Type B pancreatic cell (in vitro differentiated cells): ENCODE data around the gene TTLL10. TPM values are rescaled to one million over a fixed set of nuclear protein-coding genes. Genes with fewer than 3 reads are reported as not detected.

Experiments used
- DNase-seq: peaks from one replicate; pipeline ENCODE4 v3.0.0; 2021; ENCODE audit warnings: mixed read lengths; ENCODE audit not compliant: unreplicated experiment; ENCODE audit errors: extremely low spot score
- H3K27ac Mint-ChIP-seq: 2 replicates; pipeline ENCODE4 v1.8.0; 2021; ENCODE audit warnings: mild to moderate bottlenecking, mixed read lengths
- H3K27me3 Mint-ChIP-seq: 2 replicates; pipeline ENCODE4 v1.8.0; 2021; ENCODE audit warnings: mixed read lengths
- H3K36me3 Mint-ChIP-seq: 2 replicates; pipeline ENCODE4 v1.8.0; 2021; ENCODE audit warnings: mixed read lengths
- H3K4me1 Mint-ChIP-seq: one replicate; pipeline ENCODE4 v1.8.0; 2021; ENCODE audit warnings: mixed read lengths; ENCODE audit not compliant: unreplicated experiment
- H3K4me3 Mint-ChIP-seq: 2 replicates; pipeline ENCODE4 v1.8.0; 2021; ENCODE audit warnings: mild to moderate bottlenecking, mixed read lengths
- H3K9me3 Mint-ChIP-seq: 2 replicates; pipeline ENCODE4 v1.8.0; 2021; ENCODE audit warnings: mixed read lengths
- total RNA-seq: library from RNA; stranded (reverse); gene quantifications from 2 replicates; pipeline ENCODE4 v1.2.1, GENCODE V29; 2021; ENCODE audit warnings: low replicate concordance
- TF ChIP-seq, protein P1 (sequence below): fragments of 200-600 bp; sonication (generic); conservative IDR thresholded peaks from 2 replicates; pipeline ENCODE4 v1.5.0; 2021; ENCODE audit warnings: antibody characterized with exemption, mild to moderate bottlenecking

The TTLL10 gene
- total RNA-seq, 1 donor from 2014 or later, result 1.4 TPM

DNA sequence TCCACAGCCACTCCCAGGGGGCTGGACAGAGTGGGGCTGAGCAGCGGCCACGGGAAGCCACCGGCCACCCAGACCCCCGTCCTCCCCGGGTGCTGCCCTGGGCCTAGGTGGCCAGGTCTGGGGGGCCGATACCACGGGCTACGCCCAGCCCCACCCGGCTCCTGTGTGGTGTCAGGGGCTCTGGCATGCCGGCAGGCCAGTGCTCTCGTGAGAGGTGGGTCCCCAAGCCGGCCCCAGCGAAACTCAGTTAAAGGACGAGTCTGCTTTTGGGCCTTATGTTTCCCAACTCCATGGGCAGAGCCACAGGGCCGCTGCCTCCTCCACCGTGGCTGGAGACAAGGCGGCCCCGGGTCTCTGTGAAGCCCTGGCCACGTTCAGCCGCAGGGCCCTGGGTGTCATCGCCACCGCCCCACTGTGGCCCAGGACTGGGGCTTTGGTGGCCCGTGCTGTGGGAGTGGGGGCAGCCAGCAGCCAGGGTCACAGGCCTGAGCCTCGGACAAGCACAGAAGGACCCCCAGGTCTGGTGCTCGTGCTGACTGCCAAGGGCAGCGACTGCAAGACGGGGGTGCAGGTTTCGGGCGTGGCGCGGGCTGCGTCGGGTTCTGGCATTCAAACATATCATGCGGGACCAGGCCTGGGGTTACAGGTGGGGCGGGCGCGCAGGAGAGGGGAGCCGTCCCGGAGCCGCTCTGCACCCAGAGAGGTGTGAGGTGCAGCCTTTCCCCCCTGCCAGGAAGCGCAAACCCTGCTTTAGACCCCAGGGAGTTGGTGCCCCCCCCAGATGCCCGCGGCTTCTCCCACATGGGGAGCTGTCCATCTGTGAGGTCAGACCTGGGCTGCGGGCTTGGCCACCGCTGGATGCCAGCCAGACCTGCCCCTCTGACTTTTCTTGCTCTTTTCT lies 45.9 kb upstream of the TTLL10 start:
- Mint-ChIP-seq H3K9me3 (no peaks in the 10 kb centered on the region), H3K4me1 (peaks cover 30% of the 10 kb centered on the region), H3K27me3 (no peaks in the 10 kb centered on the region), H3K4me3 (no peak overlapping the region), H3K27ac (no peak overlapping the region), H3K36me3 (no peaks in the 10 kb centered on the region)
- no peak for DNase-seq
- TF ChIP-seq, protein P1, sequence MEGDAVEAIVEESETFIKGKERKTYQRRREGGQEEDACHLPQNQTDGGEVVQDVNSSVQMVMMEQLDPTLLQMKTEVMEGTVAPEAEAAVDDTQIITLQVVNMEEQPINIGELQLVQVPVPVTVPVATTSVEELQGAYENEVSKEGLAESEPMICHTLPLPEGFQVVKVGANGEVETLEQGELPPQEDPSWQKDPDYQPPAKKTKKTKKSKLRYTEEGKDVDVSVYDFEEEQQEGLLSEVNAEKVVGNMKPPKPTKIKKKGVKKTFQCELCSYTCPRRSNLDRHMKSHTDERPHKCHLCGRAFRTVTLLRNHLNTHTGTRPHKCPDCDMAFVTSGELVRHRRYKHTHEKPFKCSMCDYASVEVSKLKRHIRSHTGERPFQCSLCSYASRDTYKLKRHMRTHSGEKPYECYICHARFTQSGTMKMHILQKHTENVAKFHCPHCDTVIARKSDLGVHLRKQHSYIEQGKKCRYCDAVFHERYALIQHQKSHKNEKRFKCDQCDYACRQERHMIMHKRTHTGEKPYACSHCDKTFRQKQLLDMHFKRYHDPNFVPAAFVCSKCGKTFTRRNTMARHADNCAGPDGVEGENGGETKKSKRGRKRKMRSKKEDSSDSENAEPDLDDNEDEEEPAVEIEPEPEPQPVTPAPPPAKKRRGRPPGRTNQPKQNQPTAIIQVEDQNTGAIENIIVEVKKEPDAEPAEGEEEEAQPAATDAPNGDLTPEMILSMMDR, result no peak

DNA sequence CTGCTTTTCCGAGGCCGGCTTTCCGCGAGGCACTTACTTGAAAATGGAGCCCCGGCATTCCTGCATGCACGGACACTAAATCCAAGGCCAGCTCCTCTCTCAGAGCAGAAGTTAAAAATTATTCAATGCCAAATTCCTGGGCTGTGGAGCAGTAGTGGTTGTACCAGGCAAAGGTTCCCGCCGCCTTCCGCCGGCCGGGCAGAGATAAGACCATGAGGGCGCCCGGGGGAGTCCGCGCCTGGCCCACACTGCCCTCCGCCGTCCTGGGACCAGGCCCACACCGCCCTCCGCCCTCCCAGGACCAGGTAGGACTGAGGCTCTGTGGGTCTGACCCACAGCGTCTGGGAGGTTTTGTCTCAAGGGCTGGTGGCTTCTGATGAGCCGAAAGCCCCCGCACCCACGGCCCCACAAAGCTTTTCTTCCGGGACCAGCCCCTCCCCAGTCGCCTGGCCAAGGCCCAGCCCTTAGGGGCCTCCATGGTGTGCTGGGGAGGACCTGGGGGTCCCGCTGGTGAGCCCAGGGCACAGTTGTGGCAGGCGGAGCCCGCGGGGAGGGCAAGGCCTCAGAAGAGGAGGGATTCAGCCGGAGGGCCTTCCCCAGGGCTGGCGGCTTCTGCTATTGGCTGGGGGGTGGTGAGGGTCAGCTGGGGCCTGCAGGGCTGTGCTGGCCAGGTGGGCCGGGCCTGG lies 45.1 kb upstream of the TTLL10 start:
- Mint-ChIP-seq H3K36me3 (no peaks in the 10 kb centered on the region), H3K27ac (no peak overlapping the region), H3K27me3 (no peaks in the 10 kb centered on the region), H3K4me1 (peaks cover 25% of the 10 kb centered on the region), H3K9me3 (no peaks in the 10 kb centered on the region), H3K4me3 (no peak overlapping the region)
- DNase-seq, result no peak
- TF ChIP-seq, protein P1, result no peak

DNA sequence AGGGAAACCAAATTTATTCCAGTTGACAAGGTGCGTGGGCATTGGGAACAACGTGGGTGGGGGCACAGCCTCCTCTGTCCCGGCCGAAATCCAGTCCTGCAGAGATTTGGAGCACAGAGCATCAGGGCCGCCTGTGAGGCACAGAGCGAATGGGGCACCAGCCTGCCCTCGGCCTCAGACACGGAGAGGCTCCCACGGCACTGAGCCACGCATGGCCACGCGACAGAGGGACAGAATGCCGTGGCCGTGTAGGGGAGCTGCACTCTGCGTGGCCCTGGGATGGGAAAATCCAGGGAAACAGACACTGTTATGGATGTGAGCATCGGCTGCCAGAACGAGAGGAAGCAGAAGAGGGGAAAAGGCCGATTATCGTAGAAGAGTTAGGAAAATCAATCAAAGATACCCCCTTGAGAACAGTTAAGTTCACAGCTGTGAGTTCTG lies 44.3 kb upstream of the TTLL10 start:
- H3K27me3 Mint-ChIP-seq, result no peaks in the 10 kb centered on the region
- TF ChIP-seq, protein P1, result no peak
- H3K36me3 Mint-ChIP-seq, result no peaks in the 10 kb centered on the region
- H3K4me1 Mint-ChIP-seq, result peaks cover 25% of the 10 kb centered on the region
- no peaks in the 10 kb centered on the region for H3K9me3 Mint-ChIP-seq
- peak overlapping the region; percentile 39 for H3K4me3 Mint-ChIP-seq
- DNase-seq, result no peak
- H3K27ac Mint-ChIP-seq, result no peak overlapping the region

DNA sequence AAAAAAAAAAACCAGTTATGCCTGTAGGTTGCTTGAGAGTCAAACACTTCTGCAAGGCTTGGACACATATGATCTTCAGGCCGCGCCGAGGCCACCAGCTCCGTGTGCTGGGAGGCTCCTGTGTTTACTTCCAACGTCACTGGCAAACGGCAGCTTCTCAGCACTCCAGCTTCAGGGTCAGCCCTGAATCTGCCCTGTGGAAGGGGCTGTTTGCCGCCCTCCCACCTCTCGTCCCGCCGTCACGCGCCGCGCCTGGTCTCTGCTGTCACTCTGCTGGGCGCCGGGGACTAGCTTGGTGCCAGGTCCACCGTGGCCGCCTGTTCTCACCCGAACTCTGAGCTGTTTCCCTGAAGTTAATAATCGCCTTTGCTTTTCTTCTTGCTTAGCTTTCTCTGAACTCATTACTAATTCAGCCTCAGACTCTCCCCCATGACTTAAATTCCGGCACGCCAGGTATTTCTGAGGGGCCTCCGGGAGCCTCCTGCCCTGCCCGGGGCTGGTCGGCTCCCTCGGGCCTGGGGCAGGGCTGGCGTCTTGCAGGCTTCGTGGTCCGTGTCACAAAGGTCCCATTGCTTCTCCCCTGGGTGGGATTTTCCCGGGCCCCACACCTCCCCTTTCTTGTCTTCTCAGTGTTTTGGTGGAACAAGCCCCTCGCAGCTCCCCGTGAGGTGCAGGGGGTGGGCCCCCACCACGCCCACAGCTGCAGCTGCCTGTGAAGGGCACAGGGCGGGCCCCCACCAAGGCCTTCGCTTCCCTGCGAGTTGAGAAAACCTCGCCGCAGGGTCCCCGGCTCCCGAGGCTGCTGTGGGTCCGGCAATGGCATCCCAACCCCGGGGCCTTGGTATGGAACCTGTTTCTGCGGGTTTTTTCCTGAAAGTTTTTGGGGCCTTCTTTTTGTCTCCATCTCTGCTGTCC lies 43.2 kb upstream of the TTLL10 start:
- H3K4me1 Mint-ChIP-seq, result peaks cover 25% of the 10 kb centered on the region
- H3K27ac Mint-ChIP-seq, result peak overlapping the region; percentile 77
- no peaks in the 10 kb centered on the region for H3K27me3 Mint-ChIP-seq
- no peaks in the 10 kb centered on the region for H3K9me3 Mint-ChIP-seq
- H3K4me3 Mint-ChIP-seq, result peak overlapping the region; percentile 21
- H3K36me3 Mint-ChIP-seq, result no peaks in the 10 kb centered on the region
- TF ChIP-seq, protein P1, result no peak
- DNase-seq, result no peak
